HG03521 (cell line): ENCODE measurements around the gene VCPKMT.
"Not testable (repeated sequence)": the region's sequence is repeated elsewhere in the genome, so short reads cannot be mapped to it uniquely, and the experiment has no call there.

Experiments used
- ATAC-seq: cut with Tn5 transposase; IDR thresholded peaks from one replicate; pipeline ENCODE4 v1.9.1; 2021; ENCODE audit warnings: mild to moderate bottlenecking, moderate library complexity; ENCODE audit not compliant: unreplicated experiment

The VCPKMT gene

GRCh38 chr14:50093496-50093895 is 22.9 kb downstream of the VCPKMT start:
- ATAC-seq = no peak

GRCh38 chr14:50092006-50092555 is 24.3 kb downstream of the VCPKMT start:
- ATAC-seq = no peak

DNA sequence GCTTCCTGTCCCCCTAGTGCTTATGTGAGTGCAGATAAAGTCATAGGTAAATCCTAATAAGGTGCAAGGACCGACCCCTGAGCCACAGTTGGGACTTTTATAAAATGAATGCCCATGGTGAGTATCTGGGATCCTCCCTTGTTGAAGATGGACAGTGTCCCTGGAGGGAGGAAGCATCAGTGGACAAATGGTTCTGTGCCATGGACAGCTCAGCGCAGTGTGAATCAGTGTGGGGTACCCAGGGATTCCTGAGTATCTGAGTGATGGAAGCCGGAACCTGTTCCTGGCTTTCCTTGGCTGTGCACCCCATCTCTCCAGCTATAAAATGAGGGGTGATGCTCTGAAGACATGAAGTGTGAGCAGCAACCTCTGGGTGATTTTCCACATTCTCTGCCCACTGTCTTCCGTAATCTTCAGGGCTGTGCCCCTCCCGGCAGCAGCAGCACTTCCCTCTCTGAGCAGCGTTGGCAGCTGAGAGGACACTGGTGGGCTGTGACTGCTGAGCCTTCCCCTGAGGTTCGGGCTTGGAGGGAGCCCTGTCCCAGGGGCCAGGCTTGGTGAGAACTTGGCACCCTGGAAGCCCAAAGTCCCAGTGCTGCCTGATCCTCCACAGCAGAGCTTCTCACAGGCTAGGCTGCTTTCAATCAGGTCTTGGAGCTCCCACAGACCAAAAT is 25.0 kb downstream of the VCPKMT start:
- no peak for ATAC-seq

GRCh38 chr14:50089208-50089607 is 27.2 kb downstream of the VCPKMT start:
- ATAC-seq = no peak

GRCh38 chr14:50088731-50089130 is 27.6 kb downstream of the VCPKMT start:
- ATAC-seq = no peak

GRCh38 chr14:50088117-50088515 is 28.3 kb downstream of the VCPKMT start:
- no peak for ATAC-seq

DNA sequence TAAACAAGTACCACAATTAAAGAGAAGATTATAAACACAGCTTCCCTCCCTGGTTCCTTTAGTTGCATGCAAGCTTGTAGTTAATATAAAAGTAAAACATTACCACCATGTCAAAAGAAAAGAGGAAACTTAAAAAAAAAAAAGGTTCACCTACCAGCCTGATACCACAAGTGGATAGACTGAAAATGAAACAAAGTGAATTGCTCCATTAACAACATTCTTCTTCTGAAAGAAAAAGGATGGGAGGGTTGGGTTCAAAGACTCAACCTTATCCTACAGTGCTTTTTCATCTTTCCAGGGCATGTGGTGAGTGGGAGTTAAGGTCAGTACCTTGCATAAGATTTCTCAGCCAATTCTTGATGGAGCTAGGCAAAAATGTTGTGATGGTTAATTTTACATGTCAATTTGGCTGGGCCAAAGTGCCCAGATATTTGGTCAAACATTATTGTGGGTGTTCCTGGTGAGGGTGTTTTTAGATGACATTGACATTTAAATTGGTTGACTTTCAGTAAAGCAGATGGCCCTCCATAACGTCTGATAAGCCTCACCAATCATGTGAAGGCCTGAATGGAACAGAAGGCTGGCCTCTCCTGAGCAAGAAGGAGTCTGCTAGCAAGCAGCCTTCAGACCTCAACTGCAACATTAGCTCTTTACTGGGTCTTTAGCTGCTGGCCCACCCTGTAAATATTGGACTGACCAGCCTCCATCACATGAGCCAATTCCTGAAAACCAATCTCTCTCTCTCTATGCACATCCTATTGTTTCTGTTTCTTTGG is 28.8 kb downstream of the VCPKMT start:
- no peak for ATAC-seq

DNA sequence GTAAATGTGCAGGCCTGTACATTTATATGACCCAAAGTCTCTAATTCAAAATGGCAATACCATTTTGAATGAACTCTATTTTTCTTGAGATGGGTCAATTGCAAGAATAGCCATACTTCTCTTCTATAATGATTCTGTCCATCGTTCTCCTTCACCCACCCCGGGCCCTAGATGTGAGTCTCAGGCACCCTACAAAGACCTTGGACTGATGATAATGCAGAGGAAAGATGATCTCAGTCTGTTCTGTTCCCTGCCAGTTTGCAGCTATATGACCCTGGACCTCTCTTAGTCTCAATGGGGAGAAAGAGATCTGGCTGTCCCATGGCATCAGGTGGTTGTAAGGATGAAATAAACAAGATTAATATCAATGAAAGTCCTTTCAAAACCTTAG is 30.1 kb downstream of the VCPKMT start:
- no peak for ATAC-seq

- peak; percentile 48 for ATAC-seq
Observed at GRCh38 chr14:50085570-50086320, 30.6 kb downstream of the VCPKMT start.

DNA sequence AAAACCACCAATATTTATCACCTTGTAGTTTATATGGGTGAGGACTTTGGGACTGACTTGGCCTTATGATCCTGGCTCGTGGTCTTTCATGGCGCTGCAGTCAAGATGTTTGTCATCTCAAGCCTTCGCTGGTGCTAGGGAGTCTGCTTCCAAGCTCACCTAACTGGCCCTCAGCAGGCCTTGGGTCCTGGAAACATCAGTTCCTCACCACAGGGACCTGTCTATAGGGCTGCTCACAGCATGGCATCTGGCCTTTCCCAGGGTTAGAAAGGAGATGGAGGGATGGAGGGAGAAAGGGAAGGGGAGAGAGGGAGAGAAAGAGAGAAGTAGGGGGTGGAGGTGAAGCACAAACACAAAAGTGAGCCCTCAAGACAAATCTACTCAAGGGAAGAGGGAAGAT is 31.7 kb downstream of the VCPKMT start:
- no peak for ATAC-seq

DNA sequence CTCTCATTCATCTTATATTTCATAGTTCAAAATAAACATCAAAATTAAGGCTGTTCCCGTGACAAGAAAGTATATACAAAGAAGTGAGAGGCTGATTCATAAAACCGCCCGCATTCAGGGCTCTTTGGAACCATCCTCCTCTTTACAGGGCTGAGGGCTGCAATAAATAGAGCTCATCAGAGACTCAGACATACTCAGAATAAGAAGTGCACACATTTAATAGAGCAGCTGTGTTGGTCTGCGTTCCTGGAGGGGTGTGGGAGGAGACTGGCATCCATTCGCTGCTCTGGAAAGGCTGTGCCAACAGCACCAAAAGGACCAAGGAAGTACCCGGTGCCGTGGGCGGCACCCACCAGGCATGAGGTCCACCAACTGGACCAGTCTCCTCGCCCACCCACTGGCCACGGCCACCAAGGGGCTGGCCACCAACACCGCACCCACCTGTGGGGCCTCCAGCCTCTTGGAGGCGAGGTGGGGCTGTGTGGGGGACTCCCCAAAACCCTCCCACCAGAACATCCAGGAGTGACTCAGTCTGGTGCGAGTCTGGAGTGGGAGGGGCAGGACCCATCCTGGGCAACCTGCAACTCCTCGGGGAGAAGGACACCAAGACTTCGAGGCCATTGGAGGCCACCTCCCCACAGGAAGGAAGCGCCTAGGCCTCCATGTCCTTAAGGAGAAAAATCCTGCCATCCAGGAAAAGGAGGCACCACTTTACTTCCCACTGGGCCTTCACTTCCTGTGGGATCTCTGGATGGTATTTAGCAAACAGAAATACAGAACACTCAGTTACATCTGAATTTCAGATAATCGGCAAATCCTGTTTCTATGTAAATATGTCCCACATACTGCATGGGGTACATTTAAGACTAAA is 32.7 kb downstream of the VCPKMT start:
- ATAC-seq = peak; percentile 30

- peak; percentile 64 for ATAC-seq
Observed at GRCh38 chr14:50082784-50083466, 33.4 kb downstream of the VCPKMT start.

GRCh38 chr14:50082308-50082742 is 34.0 kb downstream of the VCPKMT start:
- ATAC-seq = no peak

DNA sequence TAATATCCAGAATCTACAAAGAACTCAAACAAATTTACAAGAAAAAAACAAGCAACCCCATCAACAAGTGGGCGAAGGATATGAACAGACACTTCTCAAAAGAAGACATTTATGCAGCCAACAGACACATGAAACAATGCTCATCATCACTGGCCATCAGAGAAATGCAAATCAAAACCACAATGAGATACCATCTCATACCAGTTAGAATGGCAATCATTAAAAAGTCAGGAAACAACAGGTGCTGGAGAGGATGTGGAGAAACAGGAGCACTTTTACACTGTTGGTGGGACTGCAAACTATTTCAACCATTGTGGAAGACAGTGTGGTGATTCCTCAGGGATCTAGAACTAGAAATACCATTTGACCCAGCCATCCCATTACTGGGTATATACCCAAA is 37.3 kb downstream of the VCPKMT start:
- ATAC-seq = not testable (repeated sequence)

- ATAC-seq = not testable (repeated sequence)
Observed at GRCh38 chr14:50073663-50074062, 42.7 kb downstream of the VCPKMT start.

DNA sequence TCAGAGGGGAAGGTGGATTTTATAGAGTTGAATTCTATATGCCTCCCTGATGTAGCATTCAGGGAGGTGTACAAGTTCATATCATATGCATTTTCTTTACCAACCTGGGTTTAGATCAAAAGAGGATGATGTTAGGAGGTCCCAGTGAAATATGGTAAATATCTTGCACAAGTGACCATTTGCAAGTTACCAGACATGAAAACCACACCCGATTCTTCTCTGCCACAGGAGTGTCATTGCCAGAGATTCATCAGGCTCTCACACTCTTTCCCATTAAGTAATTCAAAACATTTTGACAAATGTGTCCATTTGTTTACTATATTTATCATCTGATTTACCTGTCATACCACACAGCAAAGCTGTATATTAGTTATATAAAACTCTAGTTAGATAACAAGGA is 44.0 kb downstream of the VCPKMT start:
- ATAC-seq = no peak

DNA sequence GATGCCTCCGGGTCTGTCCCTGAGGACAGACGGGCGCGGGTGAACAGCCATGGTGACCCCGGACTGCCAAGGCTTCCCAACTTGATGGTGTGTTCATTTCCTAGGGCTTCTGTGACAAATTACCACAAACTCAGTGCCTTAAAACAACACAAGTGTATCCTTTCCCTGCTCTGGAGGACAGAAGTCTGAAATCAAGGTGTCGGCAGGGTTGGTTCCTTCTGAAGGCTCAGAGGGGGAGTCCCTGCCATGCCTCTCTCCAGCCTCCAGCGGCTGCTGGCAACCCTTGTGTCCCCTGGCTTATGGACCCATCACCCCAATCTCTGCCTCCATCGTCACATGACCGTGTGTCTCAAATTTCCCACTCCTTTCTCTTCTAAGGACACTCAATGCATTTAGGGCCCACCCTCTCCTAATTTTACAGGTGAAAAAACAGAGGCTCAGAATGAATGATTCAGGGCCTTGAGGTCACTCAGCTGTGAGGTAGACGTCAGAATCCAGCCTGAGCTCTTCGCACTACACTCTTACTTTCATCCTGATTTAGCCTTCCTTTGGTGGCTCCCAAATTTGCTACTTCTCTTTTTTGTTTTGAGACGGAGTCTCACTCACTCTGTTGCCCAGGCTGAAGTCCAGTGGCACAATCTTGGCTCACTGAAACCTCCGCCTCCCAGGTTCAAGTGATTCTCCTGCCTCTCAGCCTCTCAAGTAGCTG is 45.4 kb downstream of the VCPKMT start:
- ATAC-seq = no peak

- ATAC-seq = no peak
Observed at GRCh38 chr14:50070230-50070629, 46.1 kb downstream of the VCPKMT start.

GRCh38 chr14:50069325-50069724 is 47.0 kb downstream of the VCPKMT start:
- no peak for ATAC-seq
